Muscle of leg (tissue), 11 donors: Measurements from ENCODE around the gene CYP19A1. TPM values are rescaled to one million over a fixed set of nuclear protein-coding genes. Genes with fewer than 3 reads are reported as not detected.
"Not testable (repeated sequence)": the region's sequence is repeated elsewhere in the genome, so short reads cannot be mapped to it uniquely, and the experiment has no call there.

Experiments
- DNase-seq: peaks from one replicate; pipeline ENCODE4 v3.0.0; 2013
- H3K27ac ChIP-seq: one replicate; pipeline ENCODE4 v1.5.1; 2013; ENCODE audit warnings: mild to moderate bottlenecking, low read length, control low read depth
- H3K27me3 ChIP-seq: one replicate; pipeline ENCODE4 v1.6.1; 2013; ENCODE audit warnings: low read length; ENCODE audit not compliant: control insufficient read depth, insufficient read depth
- H3K36me3 ChIP-seq: one replicate; pipeline ENCODE4 v1.6.1; 2013; ENCODE audit warnings: low read length; ENCODE audit not compliant: control insufficient read depth, insufficient read depth
- H3K4me1 ChIP-seq: one replicate; pipeline ENCODE4 v1.6.1; 2013; ENCODE audit warnings: low read length; ENCODE audit not compliant: control insufficient read depth, insufficient read depth
- H3K4me3 ChIP-seq: one replicate; pipeline ENCODE4 v1.5.1; 2013; ENCODE audit warnings: low read length, control low read depth
- H3K9me3 ChIP-seq: replicated peaks from 2 replicates; pipeline ENCODE4 v1.6.1; 2013; ENCODE audit warnings: low read depth, low read length; ENCODE audit not compliant: control insufficient read depth
- WGBS: methylation state at CpG from one replicate; pipeline ENCODE4 v1.1.5; 2013; ENCODE audit warnings: missing lambda C conversion rate; ENCODE audit not compliant: insufficient coverage; 5-methylcytosine and 5-hydroxymethylcytosine counted together
- polyA plus RNA-seq, 8 donors: library from polyadenylated mRNA; unstranded; fragments of 120-200 nt; gene quantifications; one replicate each; pipeline versions ENCODE4 v1.2.1 to v1.2.3, GENCODE V29; 2013; ENCODE audit warnings: inconsistent platforms in 1 of 8, low replicate concordance in 1 of 8; ENCODE audit not compliant: insufficient read length in 8 of 8, insufficient read depth in 1 of 8
- total RNA-seq: library from RNA; stranded (reverse); fragments of 120-200 nt; gene quantifications from one replicate; pipeline ENCODE4 v1.2.4, GENCODE V29; 2013

The CYP19A1 gene
- total and polyA plus RNA-seq, 9 donors: 0.51 to 2.0 (median 0.66) TPM

DNA sequence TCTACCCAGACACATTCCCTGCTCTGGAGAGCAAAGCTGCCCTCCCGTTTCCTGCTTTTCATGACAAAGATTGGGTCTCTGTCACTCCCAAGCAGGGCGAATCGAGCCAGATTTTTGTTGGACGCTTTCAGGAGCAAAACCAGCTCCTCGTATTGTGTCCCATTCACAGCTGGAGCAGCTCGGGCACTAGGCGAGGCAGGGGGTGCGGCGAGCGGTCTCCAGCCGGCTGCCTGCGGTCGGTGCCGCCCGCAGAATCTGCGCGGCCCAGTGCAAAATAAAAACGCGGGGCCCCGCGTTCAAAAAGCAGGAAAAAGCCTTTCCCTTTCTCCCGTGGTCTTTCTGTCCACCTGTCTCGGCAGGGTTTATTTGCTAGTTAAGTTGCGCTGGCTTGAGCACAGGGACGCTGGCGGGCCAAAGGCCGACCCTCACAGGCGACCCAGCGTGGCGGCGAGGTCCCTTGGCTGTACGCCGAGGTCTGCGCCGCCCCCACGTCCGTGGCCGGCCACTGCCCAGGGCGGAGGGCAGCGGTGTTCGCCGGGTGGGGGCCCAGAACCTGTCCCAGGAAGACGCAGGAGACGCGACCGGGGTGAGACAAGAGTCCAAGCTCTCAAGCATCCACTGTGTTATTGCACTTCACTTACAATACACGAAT lies 71.2 kb downstream of the CYP19A1 start:
- no peak for DNase-seq
- Histone ChIP-seq H3K27me3 (peaks cover 25% of the 10 kb centered on the region), H3K27ac (no peak overlapping the region), H3K36me3 (no peaks in the 10 kb centered on the region), H3K4me3 (peak overlapping the region; percentile 34), H3K4me1 (peaks cover 22% of the 10 kb centered on the region), H3K9me3 (peaks cover 3% of the 10 kb centered on the region)
- 1% methylated on average over 38 of the region's 47 CpGs for WGBS

DNA sequence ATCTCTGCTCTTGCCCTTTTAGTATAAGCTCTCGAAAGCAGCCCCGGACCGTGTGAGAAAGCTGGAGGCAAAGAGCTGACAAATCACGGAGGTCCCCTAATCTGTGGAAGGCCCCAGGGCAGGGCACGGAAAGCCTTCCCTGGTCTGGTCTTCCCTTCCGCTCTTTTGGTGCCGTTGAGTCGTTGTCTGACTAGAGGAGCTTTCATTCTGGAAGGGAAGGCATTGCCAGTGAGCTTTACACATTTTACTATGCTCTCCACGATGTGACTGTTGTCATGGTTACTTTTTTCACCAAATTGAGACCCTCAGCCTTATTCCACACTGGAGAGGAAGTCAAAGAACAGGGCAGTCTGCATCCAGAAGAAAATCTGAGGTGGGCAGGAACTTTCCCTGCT lies 71.7 kb downstream of the CYP19A1 start:
- Histone ChIP-seq H3K36me3 (no peaks in the 10 kb centered on the region), H3K27me3 (peaks cover 25% of the 10 kb centered on the region), H3K27ac (no peak overlapping the region), H3K4me1 (peaks cover 22% of the 10 kb centered on the region), H3K9me3 (peaks cover 3% of the 10 kb centered on the region), H3K4me3 (no peak overlapping the region)
- no peak for DNase-seq
- WGBS: 68% methylated on average over 2 of the region's 9 CpGs

DNA sequence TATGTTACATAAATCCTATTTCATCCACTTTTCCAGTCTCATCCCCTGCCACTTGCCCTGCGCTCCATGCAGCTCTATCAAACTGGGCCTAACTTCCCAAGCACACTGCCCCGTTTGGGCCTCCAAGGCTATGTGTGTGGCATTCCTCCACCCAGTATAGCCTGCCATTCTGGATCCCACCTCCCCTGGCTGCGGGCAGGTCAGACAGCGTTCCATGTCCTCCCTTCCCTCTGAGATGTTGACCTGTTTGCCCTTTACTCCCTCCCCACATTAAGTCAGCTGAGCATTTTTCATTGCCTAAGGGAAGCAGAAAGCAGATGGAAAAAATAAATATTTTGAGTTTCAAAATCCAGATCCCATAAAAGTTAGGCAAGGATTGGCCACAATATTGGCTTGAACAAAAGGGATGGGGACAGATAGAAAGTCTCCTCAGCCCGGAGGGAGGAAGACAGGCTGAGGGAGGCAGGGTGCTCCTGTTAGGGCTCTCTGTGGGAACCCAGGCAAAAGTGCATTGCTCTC lies 73.3 kb downstream of the CYP19A1 start:
- peaks cover 3% of the 10 kb centered on the region for H3K9me3 ChIP-seq
- no peak overlapping the region for H3K4me3 ChIP-seq
- H3K27ac ChIP-seq: no peak overlapping the region
- H3K36me3 ChIP-seq: no peaks in the 10 kb centered on the region
- peaks cover 25% of the 10 kb centered on the region for H3K27me3 ChIP-seq
- DNase-seq: no peak
- 68% methylated on average over 4 of the region's 5 CpGs for WGBS
- H3K4me1 ChIP-seq: peaks cover 22% of the 10 kb centered on the region

DNA sequence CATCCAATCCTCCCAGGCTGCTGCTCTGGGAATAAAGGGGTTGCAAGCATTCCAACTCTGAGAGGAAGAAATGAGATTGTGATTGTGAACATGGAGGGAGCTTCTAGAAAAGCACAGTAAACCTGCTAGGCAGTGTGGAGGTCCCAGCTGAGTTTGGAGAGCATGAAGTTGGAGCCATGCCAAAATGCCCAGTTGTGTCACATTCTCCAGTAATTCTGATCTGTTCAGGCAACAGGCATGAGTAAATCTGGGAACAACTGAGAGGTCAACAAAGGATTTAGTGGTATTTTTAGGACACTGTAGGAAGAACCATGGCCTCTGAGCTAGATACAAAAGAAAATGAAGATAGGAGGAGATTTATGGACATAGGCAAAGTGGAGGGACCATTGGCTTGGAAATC lies 74.7 kb downstream of the CYP19A1 start:
- peaks cover 22% of the 10 kb centered on the region for H3K4me1 ChIP-seq
- no peaks in the 10 kb centered on the region for H3K36me3 ChIP-seq
- peaks cover 3% of the 10 kb centered on the region for H3K9me3 ChIP-seq
- H3K4me3 ChIP-seq: no peak overlapping the region
- no peak overlapping the region for H3K27ac ChIP-seq
- peaks cover 25% of the 10 kb centered on the region for H3K27me3 ChIP-seq
- DNase-seq: no peak

DNA sequence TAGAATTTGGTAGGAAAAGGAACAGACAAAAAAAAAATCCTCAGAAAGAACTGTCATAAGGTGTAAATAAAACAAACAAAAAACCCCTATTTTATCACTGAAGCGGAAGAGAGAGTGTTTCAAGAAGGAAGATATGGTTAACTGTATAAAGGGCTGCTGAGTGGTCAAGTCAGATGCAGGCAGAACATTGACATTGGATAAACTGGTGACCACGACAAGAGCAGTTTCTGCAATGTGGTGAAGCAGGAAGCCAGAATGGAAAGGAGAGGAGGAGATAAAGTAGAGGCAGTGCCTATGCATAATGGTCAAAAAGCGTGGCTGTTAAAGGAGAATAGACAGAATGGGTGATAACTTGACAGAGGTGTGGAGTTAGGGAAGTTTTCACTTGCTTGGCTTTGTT lies 75.3 kb downstream of the CYP19A1 start:
- Histone ChIP-seq H3K36me3 (no peaks in the 10 kb centered on the region), H3K27ac (no peak overlapping the region), H3K4me1 (peaks cover 22% of the 10 kb centered on the region), H3K4me3 (no peak overlapping the region), H3K9me3 (peaks cover 3% of the 10 kb centered on the region), H3K27me3 (peaks cover 25% of the 10 kb centered on the region)
- 84% methylated on average over 2 of the region's 3 CpGs for WGBS
- no peak for DNase-seq

DNA sequence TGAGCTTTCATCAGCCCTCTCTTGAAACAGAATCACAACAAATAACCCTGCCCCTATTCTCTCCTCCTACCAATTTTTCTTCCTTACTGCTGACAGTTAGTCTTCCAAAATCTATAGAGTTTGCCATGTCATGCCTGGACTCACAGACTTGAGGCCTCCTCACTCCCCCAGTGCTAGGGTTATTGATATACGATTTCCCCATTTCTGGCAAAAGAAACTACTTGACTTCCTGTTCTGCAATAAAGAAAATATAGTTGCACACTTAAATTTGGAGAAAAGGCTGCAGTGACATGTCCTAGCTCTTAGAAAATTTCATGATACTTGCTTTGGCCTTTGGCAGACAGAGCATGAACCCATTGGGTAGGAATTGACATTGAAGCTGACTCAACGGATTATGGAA lies 75.9 kb downstream of the CYP19A1 start:
- Histone ChIP-seq H3K4me1 (peaks cover 17% of the 10 kb centered on the region), H3K9me3 (peaks cover 3% of the 10 kb centered on the region), H3K4me3 (no peak overlapping the region), H3K27ac (no peak overlapping the region), H3K27me3 (peaks cover 19% of the 10 kb centered on the region), H3K36me3 (no peaks in the 10 kb centered on the region)
- WGBS: no CpG with 5 or more reads among the region's 2 CpGs
- no peak for DNase-seq

DNA sequence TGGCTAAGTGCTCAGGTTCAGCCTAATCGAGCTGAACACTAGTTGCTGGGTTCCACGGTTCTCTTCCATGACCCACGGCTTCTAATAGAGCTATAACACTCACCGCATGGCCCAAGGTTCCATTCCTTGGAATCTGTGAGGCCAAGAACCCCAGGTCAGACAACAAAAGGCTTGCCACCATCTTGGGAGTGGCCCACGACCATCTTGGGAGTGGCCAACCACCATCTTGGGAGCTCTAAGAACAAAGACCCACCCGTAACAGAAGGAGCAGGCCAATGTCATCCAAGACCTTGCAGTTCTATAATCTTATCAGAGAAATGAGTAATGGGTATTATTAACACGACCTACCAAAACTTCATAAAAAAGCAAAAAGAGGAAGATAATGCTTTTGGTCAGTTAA lies 77.3 kb downstream of the CYP19A1 start:
- 90% methylated on average over 5 of the region's 7 CpGs for WGBS
- not testable (repeated sequence) for H3K27me3 ChIP-seq, H3K9me3 ChIP-seq, DNase-seq, H3K27ac ChIP-seq, H3K4me1 ChIP-seq, H3K36me3 ChIP-seq, H3K4me3 ChIP-seq

DNA sequence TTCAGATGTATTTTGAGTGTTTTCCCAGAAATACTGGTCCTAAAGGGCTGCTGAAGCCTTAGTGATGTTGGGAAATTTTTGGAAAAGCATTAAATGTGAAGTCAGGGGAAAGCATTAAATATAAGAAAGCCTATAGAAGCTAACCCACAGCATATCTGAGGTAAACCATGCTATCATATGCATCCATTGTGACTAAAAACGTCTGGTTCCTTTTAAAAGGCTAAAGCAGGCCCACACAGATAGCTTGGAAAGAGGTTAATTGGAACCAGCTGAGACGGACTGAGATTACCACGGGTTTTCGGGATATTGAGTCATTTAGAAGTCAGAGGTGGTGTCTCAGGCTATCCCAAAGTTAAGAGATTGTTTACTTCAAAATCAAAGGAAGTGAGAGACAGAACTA lies 78.2 kb downstream of the CYP19A1 start:
- no peak overlapping the region for H3K27ac ChIP-seq
- no peak overlapping the region for H3K4me3 ChIP-seq
- no CpG with 5 or more reads among the region's 4 CpGs for WGBS
- no peak for DNase-seq
- H3K9me3 ChIP-seq: peaks cover 3% of the 10 kb centered on the region
- H3K4me1 ChIP-seq: peaks cover 3% of the 10 kb centered on the region
- H3K27me3 ChIP-seq: no peaks in the 10 kb centered on the region
- H3K36me3 ChIP-seq: no peaks in the 10 kb centered on the region

DNA sequence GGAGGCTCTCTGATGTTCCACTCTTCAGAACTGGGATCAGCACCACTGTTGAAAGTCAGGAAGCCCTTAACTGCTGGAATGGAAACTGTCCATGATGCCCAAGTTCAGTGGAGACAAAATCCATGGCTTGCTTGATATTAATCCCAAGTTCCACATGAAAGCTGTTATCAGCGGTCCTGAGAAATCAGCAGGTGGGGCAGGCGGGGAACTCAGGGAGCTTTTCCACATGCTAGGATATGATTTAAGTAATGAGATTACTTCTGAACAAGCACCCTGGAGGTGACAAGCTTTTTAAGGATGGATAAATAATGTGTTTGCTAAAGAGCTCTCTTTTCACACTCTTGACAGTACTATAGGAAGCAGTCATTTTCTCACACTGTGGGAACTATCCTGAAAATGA lies 82.9 kb downstream of the CYP19A1 start:
- Histone ChIP-seq H3K4me3 (no peak overlapping the region), H3K36me3 (no peaks in the 10 kb centered on the region), H3K9me3 (no peaks in the 10 kb centered on the region), H3K27ac (no peak overlapping the region), H3K27me3 (no peaks in the 10 kb centered on the region), H3K4me1 (no peaks in the 10 kb centered on the region)
- WGBS: 86% methylated on average over 2 of the region's 2 CpGs
- DNase-seq: no peak

DNA sequence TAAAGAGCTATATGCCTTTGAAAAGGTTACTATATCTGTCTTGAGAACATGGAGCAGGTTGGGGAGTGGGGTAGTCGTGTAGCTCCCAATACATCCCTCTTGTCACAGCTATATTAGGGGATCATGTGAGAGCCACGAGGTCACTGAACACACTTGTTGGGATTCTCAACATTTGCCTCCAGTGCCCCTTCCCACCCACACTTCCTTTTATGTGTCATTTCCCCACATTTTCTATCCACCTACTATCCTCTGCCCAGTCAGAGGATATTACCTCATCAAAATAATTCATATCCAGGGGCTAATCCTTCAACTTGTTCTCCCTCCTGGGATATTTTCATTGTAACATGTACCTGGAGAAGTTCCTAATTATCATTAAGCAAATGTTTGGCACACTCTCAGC lies 85.0 kb downstream of the CYP19A1 start:
- no peaks in the 10 kb centered on the region for H3K4me1 ChIP-seq
- H3K9me3 ChIP-seq: no peaks in the 10 kb centered on the region
- H3K4me3 ChIP-seq: no peak overlapping the region
- H3K36me3 ChIP-seq: no peaks in the 10 kb centered on the region
- no peak for DNase-seq
- H3K27ac ChIP-seq: no peak overlapping the region
- H3K27me3 ChIP-seq: no peaks in the 10 kb centered on the region
- WGBS: no CpG with 5 or more reads among the region's 2 CpGs

DNA sequence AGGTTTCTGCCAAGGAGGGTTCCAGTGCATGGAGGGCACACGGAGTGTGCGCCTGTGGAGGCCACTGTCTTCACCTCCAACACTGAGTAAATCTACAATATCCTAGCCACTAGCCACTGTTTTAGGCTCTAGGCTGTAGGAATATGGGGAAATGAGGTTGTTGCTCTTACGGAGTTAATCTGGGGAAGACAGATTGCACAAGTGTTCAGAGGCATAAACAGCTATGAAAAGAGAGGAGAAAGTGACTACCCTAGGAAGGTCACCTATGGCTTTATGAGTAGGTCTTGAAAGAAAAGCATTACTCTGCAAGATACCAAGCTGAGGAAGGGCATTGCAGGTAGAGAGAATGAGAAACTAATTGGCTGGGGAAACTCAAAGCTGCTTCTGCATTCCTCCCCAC lies 85.7 kb downstream of the CYP19A1 start:
- Histone ChIP-seq H3K27me3 (no peaks in the 10 kb centered on the region), H3K36me3 (no peaks in the 10 kb centered on the region), H3K27ac (no peak overlapping the region), H3K4me3 (no peak overlapping the region), H3K9me3 (no peaks in the 10 kb centered on the region), H3K4me1 (no peaks in the 10 kb centered on the region)
- no CpG with 5 or more reads among the region's 3 CpGs for WGBS
- DNase-seq: no peak
